Right renal cortex interstitium (tissue), 3 donors: Measurements from ENCODE around the gene TPSD1. TPM values are rescaled to one million over a fixed set of nuclear protein-coding genes. Genes with fewer than 3 reads are reported as not detected.
"Not testable (repeated sequence)": the region's sequence is repeated elsewhere in the genome, so short reads cannot be mapped to it uniquely, and the experiment has no call there.

Source experiments
- DNase-seq, 3 donors: peaks; one replicate each; pipeline ENCODE4 v3.0.0-alpha.2; 2013; ENCODE audit warnings: low read depth in 3 of 3, low spot score in 2 of 3
- polyA plus RNA-seq, 3 donors: library from polyadenylated mRNA; unstranded; fragments of 120-200 nt; gene quantifications; one replicate each; pipeline ENCODE4 v1.2.1, GENCODE V29; 2013; ENCODE audit not compliant: insufficient read length in 3 of 3

TPSD1 gene
- polyA plus RNA-seq, 3 donors: not detected

- no peak for DNase-seq
Measured at GRCh38 chr16:1278477-1278876, 22.6 kb downstream of the TPSD1 start.

- DNase-seq: no peak
Measured at GRCh38 chr16:1279081-1279944, 23.4 kb downstream of the TPSD1 start.

GRCh38 chr16:1279945-1280589 is 24.2 kb downstream of the TPSD1 start:
- DNase-seq: no peak

- no peak for DNase-seq
Measured at GRCh38 chr16:1280783-1281182, 24.9 kb downstream of the TPSD1 start.

- DNase-seq: no peak
Measured at GRCh38 chr16:1281517-1281916, 25.6 kb downstream of the TPSD1 start.

GRCh38 chr16:1282324-1282973 is 26.6 kb downstream of the TPSD1 start:
- DNase-seq: no peak

- no peak for DNase-seq
Measured at GRCh38 chr16:1283296-1283695, 27.4 kb downstream of the TPSD1 start.

GRCh38 chr16:1283996-1284616 is 28.2 kb downstream of the TPSD1 start:
- no peak for DNase-seq

- DNase-seq: no peak
Measured at GRCh38 chr16:1285669-1286512, 30.0 kb downstream of the TPSD1 start.

GRCh38 chr16:1286513-1287094 is 30.7 kb downstream of the TPSD1 start:
- no peak for DNase-seq

- no peak for DNase-seq
Measured at GRCh38 chr16:1287982-1288670, 32.3 kb downstream of the TPSD1 start.

- no peak for DNase-seq
Measured at GRCh38 chr16:1288813-1289476, 33.1 kb downstream of the TPSD1 start.

GRCh38 chr16:1289477-1289866 is 33.6 kb downstream of the TPSD1 start:
- DNase-seq: no peak

- no peak for DNase-seq
Measured at GRCh38 chr16:1290063-1290501, 34.2 kb downstream of the TPSD1 start.

GRCh38 chr16:1290860-1291575 is 35.1 kb downstream of the TPSD1 start:
- DNase-seq: no peak

GRCh38 chr16:1291576-1291974 is 35.7 kb downstream of the TPSD1 start:
- peak in 1 of 3 donors; percentile 40 for DNase-seq

- not testable (repeated sequence) for DNase-seq
Measured at GRCh38 chr16:1292208-1292607, 36.3 kb downstream of the TPSD1 start.

GRCh38 chr16:1292808-1293207 is 36.9 kb downstream of the TPSD1 start:
- not testable (repeated sequence) for DNase-seq
